ENCODE data around the gene ABTB2.

ABTB2 gene

GRCh38 chr11:34203377-34203871 lies 154.4 kb downstream of the ABTB2 start:
- TF ChIP-seq RARB (CRISPR knock-in tag; IDR thresholded peaks at IDR 0.05) (no peak), ISL1 (CRISPR knock-in tag; IDR thresholded peaks at IDR 0.05) (no peak), ZFP30 (CRISPR knock-in tag; IDR thresholded peaks at IDR 0.05) (no peak), CSDC2 (CRISPR knock-in tag; IDR thresholded peaks at IDR 0.05) (no peak), ZNF70 (CRISPR knock-in tag; IDR thresholded peaks at IDR 0.05) (no peak), SNAI2 (CRISPR knock-in tag; IDR thresholded peaks at IDR 0.05) (no peak), ZFP3 (CRISPR knock-in tag; IDR thresholded peaks at IDR 0.05) (no peak), ZNF565 (CRISPR knock-in tag; conservative IDR thresholded peaks at IDR 0.05; ENCODE audit: low read depth) (no peak), TCF4 (CRISPR knock-in tag; IDR thresholded peaks at IDR 0.05; ENCODE audit: borderline replicate concordance) (no peak), ZC3H10 (CRISPR knock-in tag; IDR thresholded peaks at IDR 0.05) (no peak), ARNTL (CRISPR knock-in tag; IDR thresholded peaks at IDR 0.05; ENCODE audit: borderline replicate concordance, low read depth) (no peak), GLIS3 (CRISPR knock-in tag; IDR thresholded peaks at IDR 0.05) (no peak), BACH2 (CRISPR knock-in tag; IDR thresholded peaks at IDR 0.05; ENCODE audit: borderline replicate concordance) (no peak), TSHZ2 (CRISPR knock-in tag; IDR thresholded peaks at IDR 0.05) (no peak), ZNF8 (CRISPR knock-in tag; IDR thresholded peaks at IDR 0.05) (no peak), TOX (CRISPR knock-in tag; IDR thresholded peaks at IDR 0.05; ENCODE audit: borderline replicate concordance) (no peak), POU6F1 (CRISPR knock-in tag; IDR thresholded peaks at IDR 0.05; ENCODE audit: borderline replicate concordance, low read depth) (no peak), OSR1 (CRISPR knock-in tag; IDR thresholded peaks at IDR 0.05) (no peak), ESRRG (CRISPR knock-in tag; IDR thresholded peaks at IDR 0.05) (no peak), CREB5 (CRISPR knock-in tag; IDR thresholded peaks at IDR 0.05; ENCODE audit: low read depth) (no peak)
- ATAC-seq: no peak

GRCh38 chr11:34201129-34201528 lies 156.7 kb downstream of the ABTB2 start:
- TF ChIP-seq POU6F1 (CRISPR knock-in tag; IDR thresholded peaks at IDR 0.05; ENCODE audit: borderline replicate concordance, low read depth): no peak
- TF ChIP-seq ZNF8 (CRISPR knock-in tag; IDR thresholded peaks at IDR 0.05): no peak
- TF ChIP-seq TCF4 (CRISPR knock-in tag; IDR thresholded peaks at IDR 0.05; ENCODE audit: borderline replicate concordance): no peak
- TF ChIP-seq ZFP3 (CRISPR knock-in tag; IDR thresholded peaks at IDR 0.05): no peak
- no peak for TF ChIP-seq PPARA (CRISPR knock-in tag; IDR thresholded peaks at IDR 0.05; ENCODE audit: borderline replicate concordance)
- no peak for TF ChIP-seq BACH2 (CRISPR knock-in tag; IDR thresholded peaks at IDR 0.05; ENCODE audit: borderline replicate concordance)
- ATAC-seq: no peak

- TF ChIP-seq ZC3H10 (CRISPR knock-in tag; IDR thresholded peaks at IDR 0.05): no peak
- TF ChIP-seq BACH2 (CRISPR knock-in tag; IDR thresholded peaks at IDR 0.05; ENCODE audit: borderline replicate concordance): no peak
- TF ChIP-seq TSHZ2 (CRISPR knock-in tag; IDR thresholded peaks at IDR 0.05): no peak
- ATAC-seq: no peak
Measured at GRCh38 chr11:34199525-34199924, 158.3 kb downstream of the ABTB2 start.

Measured in SK-N-SH treated with all-trans-retinoic acid at 6 μM for 48 hours (cell line).